ENCODE results near the gene CCDC33. TPM values are rescaled to one million over a fixed set of nuclear protein-coding genes. Genes with fewer than 3 reads are reported as not detected.

CCDC33 gene
- total RNA-seq, 1 experiment from 2014 or later = not detected

GRCh38 chr15:74335396-74335795, 99.3 kb downstream of the CCDC33 start:
- Histone ChIP-seq H3K9me3 (ENCODE audit: control insufficient read depth, insufficient read depth, low read depth, low read length) (no peaks in the 10 kb centered on the region), H3K4me3 (ENCODE audit: low read depth in 2 of 2, low read length in 2 of 2) (no peak overlapping the region), H3K36me3 (ENCODE audit: control insufficient read depth, insufficient read depth, low read length) (no peaks in the 10 kb centered on the region), H3K4me1 (ENCODE audit: control insufficient read depth, insufficient read depth, low read length) (no peaks in the 10 kb centered on the region), H3K27me3 (ENCODE audit: control insufficient read depth, insufficient read depth, low read length) (no peaks in the 10 kb centered on the region), H3K27ac (ENCODE audit: low read length) (no peak overlapping the region)
- POLR2A ChIA-PET = no interaction called here
- in situ Hi-C loops (cut with HindIII; ENCODE audit: low pct_unique_long_range_greater_than_20kb, low sequenced_read_pairs) (no loop called here), intact Hi-C loops (cut with micrococcal nuclease; ENCODE audit: unreplicated experiment) (no loop called here)
- no peak for ATAC-seq
- CTCF ChIA-PET = no interaction called here
- no peak for DNase-seq (ENCODE audit: low read depth, low spot score)
- TF ChIP-seq TCF7L2 (IDR thresholded peaks at IDR 0.05; ENCODE audit: low read depth, low read length) (no peak), POLR2AphosphoS5 (IDR thresholded peaks at IDR 0.05; ENCODE audit: low read depth, low read length) (no peak), REST (IDR thresholded peaks at IDR 0.05; ENCODE audit: insufficient read depth in 1 of 2, low read depth in 2 of 2, low read length in 1 of 2) (no peak), CTCF (IDR thresholded peaks at IDR 0.05) (no peak), SIN3A (IDR thresholded peaks at IDR 0.05; ENCODE audit: borderline replicate concordance, insufficient read depth, low read depth, low read length) (no peak)
- no TSS peak for BruUV-seq (replicated peaks)

GRCh38 chr15:74336061-74337005, 100.2 kb downstream of the CCDC33 start:
- POLR2A ChIA-PET = no interaction called here
- H3K9me3 ChIP-seq (ENCODE audit: control insufficient read depth, insufficient read depth, low read depth, low read length) = no peaks in the 10 kb centered on the region
- no TSS peak for BruUV-seq (replicated peaks)
- intact Hi-C loops (cut with micrococcal nuclease; ENCODE audit: unreplicated experiment) (no loop called here), in situ Hi-C loops (cut with HindIII; ENCODE audit: low pct_unique_long_range_greater_than_20kb, low sequenced_read_pairs) (no loop called here)
- H3K4me1 ChIP-seq (ENCODE audit: control insufficient read depth, insufficient read depth, low read length) = no peaks in the 10 kb centered on the region
- H3K27ac ChIP-seq (ENCODE audit: low read length) = no peak overlapping the region
- no peak overlapping the region for H3K4me3 ChIP-seq (ENCODE audit: low read depth in 2 of 2, low read length in 2 of 2)
- no peak for TF ChIP-seq REST (IDR thresholded peaks at IDR 0.05; ENCODE audit: insufficient read depth in 1 of 2, low read depth in 2 of 2, low read length in 1 of 2)
- no peak for TF ChIP-seq CTCF (IDR thresholded peaks at IDR 0.05)
- no peak for TF ChIP-seq SIN3A (IDR thresholded peaks at IDR 0.05; ENCODE audit: borderline replicate concordance, insufficient read depth, low read depth, low read length)
- DNase-seq (ENCODE audit: low read depth, low spot score) (no peak), ATAC-seq (no peak)
- CTCF ChIA-PET = interaction anchor here (0.5 to 0.9 kb wide), 2 partner anchors 29 to 363 kb away, joined by 3 to 4 read pairs; no protein-coding TSS in a partner anchor
- H3K36me3 ChIP-seq (ENCODE audit: control insufficient read depth, insufficient read depth, low read length) = no peaks in the 10 kb centered on the region
- no peaks in the 10 kb centered on the region for H3K27me3 ChIP-seq (ENCODE audit: control insufficient read depth, insufficient read depth, low read length)

All from Panc1 (cell line).